ENCODE measurements around the gene LDLRAD3. TPM values are rescaled to one million over a fixed set of nuclear protein-coding genes. Genes with fewer than 3 reads are reported as not detected.

Gene LDLRAD3
- total and polyA plus RNA-seq, 3 donors from 2014 or later, result 7.1 to 14.6 (median 12.0) TPM

DNA sequence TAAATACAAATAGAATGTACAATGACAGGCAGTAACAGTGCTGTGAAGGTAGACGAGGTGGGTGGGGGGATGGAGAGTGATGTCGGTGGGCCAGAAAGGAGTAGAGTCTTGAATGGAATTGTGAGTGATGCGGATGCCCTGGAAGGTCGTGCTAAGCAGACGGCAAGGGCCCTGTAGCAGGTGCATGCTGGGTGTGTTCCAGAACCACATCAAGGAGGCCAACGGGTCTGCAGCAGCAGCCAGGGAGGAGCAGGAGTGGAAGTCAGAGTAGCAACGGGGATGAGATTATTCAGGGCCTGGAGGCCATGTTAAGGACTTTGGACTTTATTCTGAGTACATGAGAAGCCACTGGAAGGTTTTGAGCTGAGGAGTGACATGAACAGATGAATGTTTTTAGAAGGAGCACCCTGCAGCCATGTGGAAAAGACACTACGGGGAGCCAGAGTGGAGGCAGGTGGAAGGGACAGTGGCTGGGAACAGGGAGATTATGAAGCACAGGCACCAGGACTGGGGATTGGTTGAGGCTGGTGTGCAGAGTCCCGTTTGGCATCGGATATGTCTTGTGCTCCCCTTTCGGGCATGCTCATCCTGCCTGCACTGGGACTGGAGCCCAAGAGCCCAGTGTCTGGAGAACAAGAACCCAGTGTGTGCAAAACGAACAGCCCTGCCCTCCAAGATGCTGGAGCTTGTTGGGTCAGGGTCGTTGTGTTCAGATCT is 271.3 kb downstream of the LDLRAD3 start:
- TF ChIP-seq, protein P1, sequence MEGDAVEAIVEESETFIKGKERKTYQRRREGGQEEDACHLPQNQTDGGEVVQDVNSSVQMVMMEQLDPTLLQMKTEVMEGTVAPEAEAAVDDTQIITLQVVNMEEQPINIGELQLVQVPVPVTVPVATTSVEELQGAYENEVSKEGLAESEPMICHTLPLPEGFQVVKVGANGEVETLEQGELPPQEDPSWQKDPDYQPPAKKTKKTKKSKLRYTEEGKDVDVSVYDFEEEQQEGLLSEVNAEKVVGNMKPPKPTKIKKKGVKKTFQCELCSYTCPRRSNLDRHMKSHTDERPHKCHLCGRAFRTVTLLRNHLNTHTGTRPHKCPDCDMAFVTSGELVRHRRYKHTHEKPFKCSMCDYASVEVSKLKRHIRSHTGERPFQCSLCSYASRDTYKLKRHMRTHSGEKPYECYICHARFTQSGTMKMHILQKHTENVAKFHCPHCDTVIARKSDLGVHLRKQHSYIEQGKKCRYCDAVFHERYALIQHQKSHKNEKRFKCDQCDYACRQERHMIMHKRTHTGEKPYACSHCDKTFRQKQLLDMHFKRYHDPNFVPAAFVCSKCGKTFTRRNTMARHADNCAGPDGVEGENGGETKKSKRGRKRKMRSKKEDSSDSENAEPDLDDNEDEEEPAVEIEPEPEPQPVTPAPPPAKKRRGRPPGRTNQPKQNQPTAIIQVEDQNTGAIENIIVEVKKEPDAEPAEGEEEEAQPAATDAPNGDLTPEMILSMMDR (IDR thresholded peaks at IDR 0.05), result no peak
- no peak for TF ChIP-seq POLR2A (IDR thresholded peaks at IDR 0.05)
- no peak overlapping the region for H3K27ac ChIP-seq
- H3K9me3 ChIP-seq, result no peaks in the 10 kb centered on the region
- H3K36me3 ChIP-seq (ENCODE audit: low read depth, missing control alignments), result no peaks in the 10 kb centered on the region
- no peaks in the 10 kb centered on the region for H3K4me1 ChIP-seq
- intact Hi-C loops (cut with DNase I; ENCODE audit: low total_unique reads), result no loop called here
- no peak overlapping the region for H3K4me3 ChIP-seq
- no peaks in the 10 kb centered on the region for H3K27me3 ChIP-seq
- 67 to 73% methylated on average over 13 of the region's 13 CpGs for WGBS, 2 donors
- no peak for DNase-seq

DNA sequence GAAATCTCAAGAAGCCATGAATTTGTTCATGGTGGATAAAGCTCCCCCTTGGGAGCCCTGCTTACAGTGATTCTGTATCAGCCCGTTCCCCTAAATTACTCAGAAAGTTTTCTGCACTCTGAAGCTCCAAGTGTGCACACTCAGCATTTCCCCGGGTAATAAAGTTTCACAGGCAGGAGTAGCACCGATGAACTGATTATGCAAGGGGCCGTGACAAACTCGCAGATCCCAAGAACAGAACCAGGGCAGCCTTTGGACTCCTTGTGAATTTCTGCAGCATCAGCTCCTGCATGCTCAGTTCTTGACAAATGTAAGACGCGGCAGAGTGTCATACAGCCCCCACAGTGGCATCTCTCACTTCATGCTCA is 271.8 kb downstream of the LDLRAD3 start:
- Histone ChIP-seq H3K36me3 (ENCODE audit: low read depth, missing control alignments) (no peaks in the 10 kb centered on the region), H3K4me3 (no peak overlapping the region), H3K4me1 (no peaks in the 10 kb centered on the region), H3K27me3 (no peaks in the 10 kb centered on the region), H3K27ac (no peak overlapping the region), H3K9me3 (no peaks in the 10 kb centered on the region)
- 67 to 73% methylated on average over 7 of the region's 7 CpGs for WGBS, 2 donors
- intact Hi-C loops (cut with DNase I; ENCODE audit: low total_unique reads), result no loop called here
- DNase-seq, result no peak
- TF ChIP-seq, protein P1 (IDR thresholded peaks at IDR 0.05), result no peak
- TF ChIP-seq POLR2A (IDR thresholded peaks at IDR 0.05), result no peak

DNA sequence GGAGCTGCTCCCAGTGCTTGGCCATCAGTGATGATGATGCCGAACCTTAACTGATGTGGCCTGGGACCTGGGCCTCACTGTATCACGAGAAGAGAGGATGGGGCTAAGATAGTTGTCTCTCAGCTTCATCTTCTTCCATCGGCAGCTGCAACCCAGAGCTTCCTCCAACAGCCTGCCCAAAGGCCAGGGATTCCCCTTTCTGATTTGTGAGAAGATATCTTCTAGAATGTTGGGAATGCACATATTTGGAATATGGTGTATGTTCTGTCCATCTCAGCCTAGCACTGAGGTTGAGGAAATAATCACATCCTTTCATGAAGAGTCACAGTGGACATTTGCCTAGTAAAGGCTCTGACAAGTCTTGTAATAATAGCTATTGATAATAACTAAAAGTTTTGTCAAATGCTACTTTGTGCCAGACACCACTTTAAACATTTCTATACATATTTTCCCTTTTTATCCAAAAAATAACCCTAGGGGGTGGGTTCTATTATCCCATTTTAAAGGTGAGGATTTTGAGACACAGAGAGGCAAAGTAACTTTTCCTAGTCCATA is 272.3 kb downstream of the LDLRAD3 start:
- Histone ChIP-seq H3K27ac (no peak overlapping the region), H3K27me3 (no peaks in the 10 kb centered on the region), H3K4me1 (no peaks in the 10 kb centered on the region), H3K36me3 (ENCODE audit: low read depth, missing control alignments) (no peaks in the 10 kb centered on the region), H3K4me3 (no peak overlapping the region), H3K9me3 (no peaks in the 10 kb centered on the region)
- 82 to 93% methylated on average over 3 of the region's 3 CpGs for WGBS, 2 donors
- intact Hi-C loops (cut with DNase I; ENCODE audit: low total_unique reads), result no loop called here
- no peak for TF ChIP-seq POLR2A (IDR thresholded peaks at IDR 0.05)
- TF ChIP-seq, protein P1 (IDR thresholded peaks at IDR 0.05), result no peak
- no peak for DNase-seq

DNA sequence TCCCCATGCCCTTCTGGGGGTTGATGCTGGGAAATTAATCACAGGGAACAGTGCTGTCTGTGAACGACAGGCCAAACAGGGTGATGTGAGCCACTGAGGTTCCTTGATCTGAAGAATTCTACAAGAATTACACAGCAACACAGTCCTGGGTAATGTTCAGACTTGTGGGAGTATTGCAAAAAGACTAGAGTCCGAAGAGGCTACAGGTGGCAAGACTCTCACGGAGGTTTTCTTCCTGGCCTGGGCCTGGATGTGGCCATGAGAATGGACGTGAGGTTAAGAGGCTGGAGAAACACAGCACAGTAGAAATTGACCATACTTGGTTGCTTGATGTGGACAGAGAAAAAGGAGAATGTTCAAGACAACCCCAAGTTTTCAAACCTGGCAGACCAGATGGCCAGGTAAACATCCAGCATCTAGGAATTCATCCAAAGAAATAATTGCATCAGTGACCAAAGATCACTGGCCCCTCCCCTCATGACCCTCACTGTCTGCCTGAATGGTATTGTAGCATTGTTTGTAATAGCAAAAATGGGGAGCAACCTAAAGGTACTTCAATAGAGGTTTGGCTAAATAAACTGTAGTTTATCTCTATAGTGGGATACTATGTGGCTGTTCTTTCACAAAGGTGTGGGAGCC is 274.5 kb downstream of the LDLRAD3 start:
- H3K4me1 ChIP-seq, result no peaks in the 10 kb centered on the region
- intact Hi-C loops (cut with DNase I; ENCODE audit: low total_unique reads), result no loop called here
- no peaks in the 10 kb centered on the region for H3K36me3 ChIP-seq (ENCODE audit: low read depth, missing control alignments)
- TF ChIP-seq, protein P1 (IDR thresholded peaks at IDR 0.05), result no peak
- no peak for TF ChIP-seq POLR2A (IDR thresholded peaks at IDR 0.05)
- 94 to 96% methylated on average over 4 of the region's 4 CpGs for WGBS, 2 donors
- H3K27ac ChIP-seq, result no peak overlapping the region
- no peak overlapping the region for H3K4me3 ChIP-seq
- H3K9me3 ChIP-seq, result no peaks in the 10 kb centered on the region
- H3K27me3 ChIP-seq, result no peaks in the 10 kb centered on the region
- no peak for DNase-seq
